Muscle layer of duodenum (tissue), 2 donors: Measurements from ENCODE around the gene AIRE.
"Not testable (repeated sequence)": the region's sequence is repeated elsewhere in the genome, so short reads cannot be mapped to it uniquely, and the experiment has no call there.

ENCODE experiments used
- H3K27ac ChIP-seq: one replicate; pipeline ENCODE4 v1.7.0; 2013; ENCODE audit warnings: mild to moderate bottlenecking, low read length
- H3K27me3 ChIP-seq: one replicate; pipeline ENCODE4 v1.7.0; 2013; ENCODE audit warnings: low read depth, mild to moderate bottlenecking, control low read depth, low read length
- H3K36me3 ChIP-seq, 2 donors: one replicate each; pipeline ENCODE4 v1.7.0; 2013; ENCODE audit warnings: low read length in 2 of 2, control low read depth in 1 of 2, mild to moderate bottlenecking in 1 of 2; ENCODE audit not compliant: insufficient read depth in 2 of 2, control insufficient read depth in 1 of 2
- H3K4me1 ChIP-seq, 2 donors: one replicate each; pipeline ENCODE4 v1.7.0; 2013; ENCODE audit warnings: low read length in 2 of 2, mild to moderate bottlenecking in 2 of 2, control low read depth in 1 of 2, moderate library complexity in 1 of 2; ENCODE audit not compliant: insufficient read depth in 2 of 2, control insufficient read depth in 1 of 2
- H3K4me3 ChIP-seq, 2 donors: one replicate each; pipeline ENCODE4 v1.7.0; 2013; ENCODE audit warnings: low read length in 2 of 2, low read depth in 1 of 2, mild to moderate bottlenecking in 1 of 2
- H3K9me3 ChIP-seq, 2 donors: one replicate each; pipeline ENCODE4 v1.7.0; 2013; ENCODE audit warnings: low read length in 2 of 2, control low read depth in 1 of 2, mild to moderate bottlenecking in 1 of 2; ENCODE audit not compliant: control insufficient read depth in 1 of 2
- donor health status: healthy.

Gene AIRE

GRCh38 chr21:44285138-44285992 is at the start of gene AIRE:
TSS of gene AIRE (plus strand) at chr21:44285876. CDS start at chr21:44286007, 131 bp downstream.
- no peaks in the 10 kb centered on the region for H3K36me3 ChIP-seq
- no peaks in the 10 kb centered on the region for H3K27me3 ChIP-seq
- H3K4me1 ChIP-seq = peaks cover 0 to 5% of the 10 kb centered on the region in 2 donors
- peak within 1 kb of the TSS in 1 of 2 donors; percentile 41 for H3K4me3 ChIP-seq
- no peaks in the 10 kb centered on the region for H3K9me3 ChIP-seq
- no peak within 1 kb of the TSS for H3K27ac ChIP-seq

GRCh38 chr21:44240353-44240752 is 45.3 kb upstream of the AIRE start:
- H3K36me3 ChIP-seq, H3K4me3 ChIP-seq, H3K9me3 ChIP-seq, H3K27me3 ChIP-seq, H3K27ac ChIP-seq, H3K4me1 ChIP-seq: not testable (repeated sequence)

GRCh38 chr21:44240842-44241241 is 44.8 kb upstream of the AIRE start, which contains the start of gene ICOSLG:
TSS of gene ICOSLG (minus strand) at chr21:44240943. CDS start at chr21:44240817, 126 bp downstream.
- not testable (repeated sequence) for H3K4me1 ChIP-seq, H3K36me3 ChIP-seq, H3K27me3 ChIP-seq, H3K27ac ChIP-seq, H3K4me3 ChIP-seq, H3K9me3 ChIP-seq

DNA sequence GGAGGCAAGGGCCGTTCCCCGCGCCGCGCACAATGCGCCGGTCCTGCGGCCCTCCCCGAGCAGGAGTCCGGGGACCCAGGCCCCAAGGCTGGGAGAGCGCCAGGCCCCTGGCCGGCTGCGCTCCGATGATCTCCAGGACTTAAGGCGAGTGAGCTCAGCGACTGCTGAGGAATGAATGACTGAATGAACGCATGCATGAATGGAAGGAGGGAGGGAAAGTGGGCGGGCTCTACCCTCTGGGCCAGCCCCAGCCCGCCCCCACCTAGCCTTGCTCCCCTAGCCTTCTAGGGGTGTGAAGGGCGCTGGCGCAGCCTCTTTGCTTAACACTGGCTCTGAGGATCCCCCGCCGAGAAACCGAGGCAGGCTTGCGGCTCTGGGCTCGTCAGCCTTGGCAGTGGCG is 44.4 kb upstream of the AIRE start:
- not testable (repeated sequence) for H3K4me3 ChIP-seq, H3K9me3 ChIP-seq, H3K27ac ChIP-seq, H3K36me3 ChIP-seq, H3K4me1 ChIP-seq, H3K27me3 ChIP-seq

DNA sequence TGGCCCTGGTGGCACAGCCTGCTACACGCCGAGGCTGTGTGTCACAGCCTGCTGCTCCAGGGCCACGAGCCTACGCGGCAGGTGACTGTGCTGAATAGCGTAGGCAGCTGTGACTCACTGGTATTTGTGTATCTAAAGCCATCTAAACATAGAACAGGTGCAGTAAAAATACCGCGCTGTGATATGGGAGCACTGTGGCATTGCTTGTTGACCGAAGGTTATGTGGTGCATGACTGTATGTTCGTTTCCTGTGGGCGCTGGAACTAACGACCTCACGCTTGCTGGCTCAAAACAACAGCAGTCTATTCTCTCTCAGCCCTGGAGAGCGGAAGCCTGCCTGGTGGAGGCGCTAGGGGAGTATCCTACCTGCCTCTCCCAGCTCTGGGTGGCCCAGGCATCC is 41.7 kb upstream of the AIRE start:
- H3K36me3 ChIP-seq, H3K27me3 ChIP-seq, H3K4me1 ChIP-seq, H3K9me3 ChIP-seq, H3K4me3 ChIP-seq, H3K27ac ChIP-seq: not testable (repeated sequence)

- not testable (repeated sequence) for H3K4me1 ChIP-seq, H3K36me3 ChIP-seq, H3K27ac ChIP-seq, H3K4me3 ChIP-seq, H3K9me3 ChIP-seq, H3K27me3 ChIP-seq
Measured at GRCh38 chr21:44247904-44248303, 37.8 kb upstream of the AIRE start.

GRCh38 chr21:44249204-44250037 is 36.3 kb upstream of the AIRE start:
- H3K27ac ChIP-seq, H3K36me3 ChIP-seq, H3K9me3 ChIP-seq, H3K4me3 ChIP-seq, H3K27me3 ChIP-seq, H3K4me1 ChIP-seq: not testable (repeated sequence)

GRCh38 chr21:44253832-44254710 is 31.6 kb upstream of the AIRE start:
- H3K27ac ChIP-seq = no peak overlapping the region
- no peak overlapping the region for H3K4me3 ChIP-seq
- H3K9me3 ChIP-seq = peaks cover 0 to 3% of the 10 kb centered on the region in 2 donors
- H3K4me1 ChIP-seq = no peaks in the 10 kb centered on the region
- no peaks in the 10 kb centered on the region for H3K27me3 ChIP-seq
- H3K36me3 ChIP-seq = no peaks in the 10 kb centered on the region

GRCh38 chr21:44255511-44255981 is 30.1 kb upstream of the AIRE start:
- Histone ChIP-seq H3K9me3 (peaks cover 0 to 13% of the 10 kb centered on the region in 2 donors), H3K4me3 (no peak overlapping the region), H3K27me3 (no peaks in the 10 kb centered on the region), H3K36me3 (no peaks in the 10 kb centered on the region), H3K4me1 (no peaks in the 10 kb centered on the region), H3K27ac (no peak overlapping the region)

DNA sequence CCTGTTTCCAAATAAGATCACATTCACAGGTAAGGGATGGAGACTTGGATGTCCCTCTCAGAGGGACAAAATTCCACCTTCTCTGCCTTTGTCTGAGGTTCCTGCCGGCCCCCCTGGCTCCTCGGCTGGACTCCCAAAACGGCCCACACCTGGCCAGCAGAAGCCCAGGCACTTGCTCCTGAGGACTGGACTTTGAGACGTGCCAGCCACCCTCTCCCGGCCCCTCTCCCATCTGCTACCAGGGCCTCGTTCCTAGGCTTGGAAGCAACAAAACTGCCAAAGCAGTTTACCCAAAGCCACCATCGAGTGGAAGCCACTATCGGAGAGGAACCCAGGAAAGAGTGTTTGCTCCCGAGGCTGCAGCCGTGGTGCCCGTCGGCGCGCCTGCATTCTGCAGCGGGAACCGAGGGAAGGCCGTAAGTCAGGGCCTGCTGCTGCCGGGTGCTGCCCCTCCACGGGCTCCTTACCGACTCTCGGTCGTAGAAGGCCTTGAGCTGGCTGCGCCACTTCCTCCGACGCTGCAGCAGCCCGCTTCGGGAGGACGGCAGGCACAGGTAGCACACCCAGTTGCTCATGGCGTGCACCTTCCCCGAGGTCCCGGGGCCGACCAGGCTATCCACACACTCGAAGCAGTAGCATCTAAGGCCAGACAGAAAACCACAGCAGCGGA is 27.5 kb upstream of the AIRE start:
- H3K4me1 ChIP-seq = no peaks in the 10 kb centered on the region
- no peak overlapping the region for H3K4me3 ChIP-seq
- peaks cover 0 to 13% of the 10 kb centered on the region in 2 donors for H3K9me3 ChIP-seq
- H3K27me3 ChIP-seq = no peaks in the 10 kb centered on the region
- no peaks in the 10 kb centered on the region for H3K36me3 ChIP-seq
- no peak overlapping the region for H3K27ac ChIP-seq
